Measurements from ENCODE around the gene MRPS27.

GRCh38 chr5:72223371-72223770, 96.7 kb downstream of the MRPS27 start:
- no peak for TF ChIP-seq CEBPB (IDR thresholded peaks at IDR 0.05)
- TF ChIP-seq EHMT2 (IDR thresholded peaks at IDR 0.05; ENCODE audit: low read depth): no peak
- no peak for TF ChIP-seq JUN (IDR thresholded peaks at IDR 0.05)
- no peak for TF ChIP-seq POLR2A (IDR thresholded peaks at IDR 0.05; ENCODE audit: low read length)
- no peak for TF ChIP-seq CTCF (IDR thresholded peaks at IDR 0.05)
- no peak for TF ChIP-seq RNF2 (IDR thresholded peaks at IDR 0.05; ENCODE audit: borderline replicate concordance, low read depth)
- TF ChIP-seq ESRRA (IDR thresholded peaks at IDR 0.05; ENCODE audit: borderline replicate concordance, low read length): no peak
- TF ChIP-seq NPAS2 (CRISPR knock-in tag; IDR thresholded peaks at IDR 0.05; ENCODE audit: borderline replicate concordance): no peak
